DMS 273 treated with DMSO at 0.1 percent for 48 hours (cell line): ENCODE results near the gene PRDM10.
"Not testable (repeated sequence)": the region's sequence is repeated elsewhere in the genome, so short reads cannot be mapped to it uniquely, and the experiment has no call there.

Experiments
- DNase-seq: peaks from one replicate; lab custom pipeline; 2025; lab: John Stamatoyannopoulos, UW

Gene PRDM10

GRCh38 chr11:129974237-129974636 lies 28.4 kb downstream of the PRDM10 start:
- no peak for DNase-seq

DNA sequence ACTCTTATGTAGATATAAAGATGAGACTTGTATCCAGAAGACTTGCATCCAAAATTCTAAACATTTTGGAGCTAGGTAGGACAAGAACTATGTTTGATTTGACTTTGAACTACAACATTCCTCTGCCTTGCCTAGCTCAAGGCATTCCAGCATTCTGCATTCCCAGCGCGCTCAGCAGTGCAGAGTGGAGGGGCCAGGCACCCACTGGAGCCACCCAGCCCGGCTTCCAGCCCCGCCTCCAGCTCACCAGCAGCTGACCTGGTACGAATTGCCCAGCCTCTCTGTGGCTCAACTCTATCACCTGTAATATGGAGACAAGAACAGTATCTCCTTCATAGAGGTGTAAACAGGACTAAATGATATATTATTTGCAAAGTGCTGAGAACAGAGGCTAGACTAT lies 28.8 kb downstream of the PRDM10 start:
- DNase-seq: no peak

DNA sequence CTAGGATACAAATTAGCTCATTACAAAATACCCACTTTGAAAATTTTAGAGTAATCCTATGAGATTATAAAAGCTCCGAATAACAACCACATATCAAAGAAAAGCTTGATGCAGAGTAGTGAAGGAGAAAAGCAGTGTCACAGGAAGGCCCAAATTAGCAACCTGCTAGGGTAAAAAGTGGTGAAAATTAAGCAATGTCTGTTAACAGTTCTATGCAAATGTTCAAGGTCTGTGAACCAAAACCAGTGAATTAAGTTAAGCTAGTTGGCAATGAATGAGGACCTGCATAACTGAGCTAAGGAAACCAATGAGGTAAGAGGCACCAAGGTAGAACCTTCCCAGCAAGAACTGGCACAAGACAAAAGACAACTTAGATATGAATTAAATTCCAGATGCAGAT lies 29.6 kb downstream of the PRDM10 start:
- DNase-seq: no peak

GRCh38 chr11:129972611-129973010 lies 30.0 kb downstream of the PRDM10 start:
- DNase-seq: no peak

DNA sequence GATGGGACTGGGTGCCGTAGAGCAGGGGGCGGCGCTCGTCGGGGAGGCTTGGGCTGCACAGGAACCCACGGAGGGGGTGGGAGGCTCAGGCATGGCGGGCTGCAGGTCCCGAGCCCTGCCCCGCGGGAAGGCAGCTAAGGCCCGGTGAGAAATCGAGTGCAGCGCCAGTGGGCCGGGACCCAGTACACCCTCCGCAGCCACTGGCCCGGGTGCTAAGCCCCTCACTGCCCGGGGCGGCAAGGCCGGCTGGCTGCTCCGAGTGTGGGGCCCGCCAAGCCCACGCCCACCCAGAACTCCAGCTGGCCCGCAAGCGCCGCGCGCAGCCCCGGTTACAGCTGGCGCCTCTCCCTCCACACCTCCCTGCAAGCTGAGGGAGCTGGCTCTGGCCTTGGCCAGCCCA lies 30.8 kb downstream of the PRDM10 start:
- DNase-seq: not testable (repeated sequence)

DNA sequence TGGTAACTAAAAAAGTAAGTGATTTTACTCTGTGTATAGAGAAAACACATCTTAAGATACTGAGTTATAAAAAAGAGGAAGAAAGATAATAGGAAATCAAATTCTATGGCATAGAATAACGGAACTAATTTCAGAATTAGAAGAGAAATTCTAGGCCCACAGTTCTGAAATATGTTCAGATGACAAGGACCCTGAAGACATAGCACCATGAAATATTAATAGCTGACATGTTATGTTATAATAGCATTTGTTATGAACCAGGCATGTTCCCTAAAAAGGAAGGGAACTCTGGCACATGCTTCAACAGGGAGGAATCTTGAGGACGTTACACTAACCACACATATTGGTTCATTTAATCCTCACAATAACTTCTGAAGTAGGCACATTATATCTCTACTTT lies 32.7 kb downstream of the PRDM10 start:
- no peak for DNase-seq

- no peak for DNase-seq
Measured at GRCh38 chr11:129968591-129969419, 33.8 kb downstream of the PRDM10 start.

GRCh38 chr11:129967996-129968395 lies 34.6 kb downstream of the PRDM10 start:
- DNase-seq: no peak

DNA sequence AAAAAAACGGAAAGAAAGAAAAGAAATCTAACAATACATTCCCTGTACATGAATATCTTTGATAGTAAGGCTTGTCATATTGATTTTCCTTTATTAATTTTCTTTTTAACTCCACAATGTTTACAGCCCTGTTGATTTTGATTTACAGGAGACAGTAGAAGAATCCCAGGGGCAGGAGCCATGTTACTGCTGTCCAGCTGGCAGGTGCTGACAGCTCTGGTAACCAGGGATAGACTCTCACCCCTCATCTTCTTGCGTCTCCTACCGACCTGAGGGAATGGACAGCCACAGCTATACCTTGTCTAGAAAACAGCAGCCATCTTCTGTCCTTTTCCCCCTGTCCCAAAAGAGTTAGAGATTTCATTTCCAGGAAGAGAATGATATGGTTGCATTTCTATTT lies 37.4 kb downstream of the PRDM10 start:
- DNase-seq: no peak

GRCh38 chr11:129960216-129961214 lies 42.1 kb downstream of the PRDM10 start:
- DNase-seq: no peak

DNA sequence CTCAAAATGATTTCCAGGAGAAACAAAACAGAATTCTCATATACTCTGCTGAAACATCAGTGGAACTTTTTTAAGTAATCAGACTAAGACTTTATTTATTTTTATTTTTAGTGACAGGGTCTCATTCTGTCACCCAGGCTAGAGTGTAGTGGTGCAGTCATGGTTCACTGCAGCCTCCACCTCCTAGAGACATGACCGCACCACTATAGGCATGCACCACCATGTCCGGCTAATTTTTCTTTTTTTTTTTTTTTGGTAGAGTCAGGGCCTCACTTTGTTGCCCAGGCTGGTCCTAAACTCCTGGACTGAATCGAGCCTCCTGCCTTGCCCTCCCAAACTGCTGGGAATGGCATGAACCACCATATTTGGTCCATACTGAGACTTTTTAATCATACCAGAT lies 42.9 kb downstream of the PRDM10 start:
- DNase-seq: no peak

DNA sequence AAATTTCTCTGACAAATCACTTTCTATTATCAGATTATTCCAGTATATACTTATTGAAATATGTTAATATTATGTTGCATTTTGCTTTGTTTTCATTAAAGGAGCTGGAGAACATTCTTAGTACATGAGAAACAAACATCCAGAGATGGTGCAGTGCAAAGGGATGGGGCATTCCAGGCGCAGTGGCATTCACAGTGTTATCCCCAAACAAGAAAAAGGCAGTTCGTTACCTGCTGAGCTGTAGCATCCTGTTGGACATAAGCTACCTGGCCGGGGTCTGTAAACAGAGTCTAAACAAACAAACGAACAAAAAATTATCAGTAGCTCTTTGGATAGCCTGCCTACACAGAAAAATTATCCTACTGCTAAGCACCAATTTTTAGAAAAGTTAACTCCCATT lies 47.4 kb downstream of the PRDM10 start:
- DNase-seq: no peak

GRCh38 chr11:129954703-129955102 lies 47.9 kb downstream of the PRDM10 start:
- DNase-seq: not testable (repeated sequence)

DNA sequence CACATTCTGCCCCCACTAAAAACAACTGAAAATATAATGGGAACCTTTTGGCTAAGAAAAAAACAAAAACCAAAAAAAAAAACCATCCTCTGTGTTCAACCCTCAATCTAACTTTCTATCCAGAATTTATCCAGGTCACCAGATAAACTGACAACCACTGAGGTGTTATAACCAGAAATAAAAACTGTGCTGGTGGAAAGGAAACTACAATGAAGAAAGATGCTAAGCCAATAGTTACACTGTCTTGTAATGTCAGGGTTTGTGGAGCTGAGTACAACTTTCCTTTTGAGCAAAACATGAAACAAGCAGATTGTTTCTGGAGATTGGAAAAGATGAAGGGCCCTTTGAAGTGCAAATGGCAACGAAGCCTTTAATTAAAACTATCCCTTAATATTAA lies 50.8 kb downstream of the PRDM10 start:
- DNase-seq: no peak

GRCh38 chr11:129951201-129951865 lies 51.3 kb downstream of the PRDM10 start:
- DNase-seq: peak; percentile 43

GRCh38 chr11:129950101-129951091 lies 52.2 kb downstream of the PRDM10 start:
- DNase-seq: no peak

DNA sequence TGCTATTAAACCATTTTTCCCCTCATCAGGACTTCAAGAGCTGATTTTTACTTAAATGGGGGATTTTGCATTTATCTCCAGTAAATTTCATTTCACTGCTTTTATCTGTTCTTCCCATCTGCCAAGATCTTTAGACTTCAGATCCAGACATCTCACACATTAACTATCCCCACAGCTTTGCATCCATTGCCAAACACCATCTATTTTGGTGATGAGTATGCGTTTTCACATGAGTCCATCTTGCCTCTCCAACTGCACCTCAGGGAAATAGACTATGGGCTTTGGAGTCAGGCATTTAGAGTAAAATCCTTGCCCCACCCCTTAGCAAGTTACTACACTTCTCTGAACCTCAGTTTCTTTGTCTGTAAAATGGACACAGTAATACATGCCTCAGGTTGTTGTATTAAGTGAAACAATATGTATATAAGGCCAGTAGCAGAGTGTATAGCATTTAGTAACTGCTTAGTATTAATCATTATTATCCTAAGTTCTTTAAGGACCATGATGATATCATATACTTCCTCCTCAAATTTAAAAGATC lies 53.6 kb downstream of the PRDM10 start:
- no peak for DNase-seq

GRCh38 chr11:129947474-129947873 lies 55.2 kb downstream of the PRDM10 start:
- DNase-seq: no peak

DNA sequence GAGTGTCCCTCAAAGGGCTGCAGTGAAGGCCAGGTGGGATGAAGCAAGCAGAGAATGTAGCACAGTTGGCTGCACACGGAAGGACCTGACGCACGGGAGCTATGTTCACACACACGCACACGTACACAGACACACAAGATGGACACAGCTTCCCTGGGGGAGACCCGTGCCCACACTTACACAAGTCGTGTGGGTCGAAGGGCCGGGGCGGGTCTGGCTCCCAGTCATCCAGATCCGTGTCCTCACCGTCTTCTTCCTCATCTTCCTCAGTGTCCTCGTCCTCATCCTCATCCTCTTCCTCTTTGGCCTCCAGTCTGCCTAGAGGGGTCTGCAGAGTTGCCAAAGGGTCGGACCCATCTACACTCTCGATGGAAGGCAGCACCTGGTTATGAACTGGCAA lies 55.7 kb downstream of the PRDM10 start:
- no peak for DNase-seq

- no peak for DNase-seq
Measured at GRCh38 chr11:129946256-129946655, 56.4 kb downstream of the PRDM10 start.

DNA sequence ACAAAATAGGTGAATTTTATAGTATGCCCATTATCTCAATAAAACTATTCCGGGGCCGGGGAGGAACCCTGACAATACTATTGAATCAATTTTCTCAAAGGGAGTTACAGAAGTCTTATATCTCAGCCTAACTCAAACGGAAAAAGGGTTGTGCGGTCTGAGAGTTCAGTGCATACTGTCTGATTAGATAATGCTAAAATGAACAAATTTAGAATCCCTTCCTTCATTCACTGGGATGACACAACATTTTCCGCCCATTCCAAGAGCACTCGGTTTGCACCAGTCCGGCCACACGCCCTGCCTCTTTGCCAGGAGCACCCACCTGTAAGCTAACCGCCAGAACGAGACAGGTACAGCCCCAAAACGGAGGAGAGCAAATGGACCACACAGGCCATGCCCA lies 57.3 kb downstream of the PRDM10 start:
- no peak for DNase-seq
